ENCODE data around the gene OTOP1.
"Not testable (repeated sequence)": the region's sequence is repeated elsewhere in the genome, so short reads cannot be mapped to it uniquely, and the experiment has no call there.

Gene OTOP1, protein sequence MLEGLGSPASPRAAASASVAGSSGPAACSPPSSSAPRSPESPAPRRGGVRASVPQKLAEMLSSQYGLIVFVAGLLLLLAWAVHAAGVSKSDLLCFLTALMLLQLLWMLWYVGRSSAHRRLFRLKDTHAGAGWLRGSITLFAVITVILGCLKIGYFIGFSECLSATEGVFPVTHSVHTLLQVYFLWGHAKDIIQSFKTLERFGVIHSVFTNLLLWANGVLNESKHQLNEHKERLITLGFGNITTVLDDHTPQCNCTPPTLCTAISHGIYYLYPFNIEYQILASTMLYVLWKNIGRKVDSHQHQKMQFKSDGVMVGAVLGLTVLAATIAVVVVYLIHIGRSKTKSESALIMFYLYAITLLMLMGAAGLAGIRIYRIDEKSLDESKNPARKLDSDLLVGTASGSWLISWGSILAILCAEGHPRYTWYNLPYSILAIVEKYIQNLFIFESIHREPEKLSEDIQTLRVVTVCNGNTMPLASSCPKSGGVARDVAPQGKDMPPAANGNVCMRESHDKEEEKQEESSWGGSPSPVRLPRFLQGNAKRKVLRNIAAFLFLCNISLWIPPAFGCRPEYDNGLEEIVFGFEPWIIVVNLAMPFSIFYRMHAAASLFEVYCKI

DNA sequence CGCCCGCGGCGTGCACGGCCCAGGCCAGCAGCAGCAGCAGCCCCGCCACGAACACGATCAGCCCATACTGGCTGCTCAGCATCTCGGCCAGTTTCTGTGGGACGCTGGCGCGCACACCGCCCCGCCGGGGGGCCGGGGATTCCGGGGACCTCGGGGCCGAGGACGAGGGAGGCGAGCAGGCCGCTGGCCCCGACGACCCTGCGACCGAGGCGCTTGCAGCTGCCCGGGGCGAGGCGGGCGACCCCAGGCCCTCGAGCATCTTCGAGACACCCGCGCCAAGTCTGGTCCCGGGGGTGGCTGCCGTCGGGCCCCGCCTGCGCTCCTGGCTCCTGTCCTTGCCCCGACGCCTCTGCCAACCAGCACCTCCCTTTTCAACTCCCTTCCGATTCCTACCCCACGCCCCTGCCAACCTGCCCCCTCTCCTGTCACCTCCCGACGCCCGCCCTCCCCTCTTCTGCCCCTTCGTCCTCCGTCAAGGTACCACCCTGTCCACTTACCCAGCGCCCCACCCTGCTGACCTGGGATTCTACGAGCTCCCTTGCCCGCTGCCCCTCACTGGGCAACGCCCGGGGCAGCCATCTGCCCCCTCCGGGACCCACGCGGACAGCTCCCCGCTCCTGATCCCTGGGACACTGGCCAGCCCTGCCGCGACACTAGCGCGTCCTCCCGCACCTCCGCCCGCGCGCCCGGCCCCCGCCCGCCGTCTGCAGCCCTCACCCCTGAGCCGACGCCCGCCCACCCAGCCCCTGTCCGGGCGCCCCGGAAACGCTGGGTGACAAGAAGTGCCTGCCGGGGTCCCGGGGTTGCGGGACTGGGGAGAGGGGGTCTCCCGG lies at the start of gene OTOP1:
OTOP1 (minus strand) TSS at position 324 of the 833 bp plus-strand sequence; CDS start at position 259, 65 bp downstream.
- DNase-seq: no peak

DNA sequence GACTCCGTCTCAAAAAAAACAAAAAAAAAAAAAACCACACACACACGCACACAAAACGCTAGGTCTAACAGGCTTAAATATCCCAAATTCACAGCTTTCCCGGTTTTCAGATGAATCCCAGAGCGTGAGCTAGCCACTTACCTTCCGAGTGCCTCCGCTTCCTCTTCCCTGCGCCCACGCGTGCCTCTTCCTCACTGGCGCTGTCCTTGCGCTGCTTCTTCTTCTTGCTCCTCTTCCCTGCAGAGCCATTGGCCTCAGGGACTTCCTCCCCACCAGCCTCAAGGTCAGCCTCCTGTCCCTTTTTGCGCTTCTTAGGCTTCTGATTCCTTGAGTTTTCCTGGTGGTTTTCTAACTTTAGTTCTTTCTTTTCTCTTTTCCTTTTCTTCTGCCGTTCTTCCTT lies 47.5 kb upstream of the OTOP1 start:
- no peak for DNase-seq

DNA sequence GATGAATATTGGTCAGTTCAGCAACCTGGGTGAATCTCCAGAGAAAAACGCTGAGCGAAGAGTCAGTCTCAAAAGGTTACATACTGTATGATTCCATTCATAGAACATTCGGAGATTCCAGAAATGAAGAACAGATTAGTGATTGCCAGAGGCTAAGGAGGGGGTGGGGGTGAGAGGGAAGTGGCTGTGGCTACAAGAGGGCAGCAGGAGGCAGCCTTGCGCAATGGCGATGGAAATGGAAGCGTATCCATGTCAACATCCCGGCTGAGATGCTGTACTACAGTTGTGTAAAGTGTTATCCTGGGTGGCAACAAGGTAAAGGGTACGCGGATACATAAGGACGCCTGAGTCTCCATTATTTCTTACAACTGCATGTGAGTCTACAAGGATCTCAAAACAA lies 45.2 kb upstream of the OTOP1 start:
- no peak for DNase-seq

DNA sequence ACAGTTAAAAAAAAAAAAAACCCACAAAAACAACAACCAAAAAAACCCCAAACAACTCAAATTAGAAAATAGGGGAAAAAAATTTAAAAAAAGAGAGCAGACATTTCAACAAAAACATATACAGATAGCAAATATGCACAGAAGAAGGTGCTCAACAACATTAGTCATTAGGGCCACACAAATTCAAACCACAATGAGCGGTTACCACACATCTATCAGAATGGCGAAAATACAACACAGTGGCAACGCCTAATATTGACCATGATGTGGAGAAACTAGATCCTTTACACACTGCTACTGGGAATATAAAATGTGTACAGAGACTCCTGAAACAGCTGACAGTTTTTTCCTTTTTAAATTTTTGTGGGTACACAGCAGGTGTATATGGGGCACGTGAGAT lies 43.8 kb upstream of the OTOP1 start:
- no peak for DNase-seq

DNA sequence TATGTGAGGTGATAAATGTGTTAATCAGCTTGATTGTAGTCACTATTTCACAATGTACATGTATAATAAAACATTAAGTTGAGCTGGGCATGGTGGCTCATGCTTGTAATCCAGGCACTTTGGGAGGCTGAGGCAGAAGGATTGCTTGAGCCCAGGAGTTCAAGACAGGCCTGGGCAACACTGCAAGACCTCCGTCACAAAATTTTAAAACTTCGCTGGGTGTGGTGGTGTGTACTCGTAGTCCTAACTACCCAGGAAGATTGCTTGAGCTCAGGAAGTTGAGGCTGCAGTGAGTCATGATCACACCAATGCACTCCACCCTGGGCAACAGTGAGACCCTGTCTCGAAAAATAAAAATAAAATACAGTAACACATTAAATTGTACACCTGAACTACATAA lies 43.1 kb upstream of the OTOP1 start:
- DNase-seq: no peak

DNA sequence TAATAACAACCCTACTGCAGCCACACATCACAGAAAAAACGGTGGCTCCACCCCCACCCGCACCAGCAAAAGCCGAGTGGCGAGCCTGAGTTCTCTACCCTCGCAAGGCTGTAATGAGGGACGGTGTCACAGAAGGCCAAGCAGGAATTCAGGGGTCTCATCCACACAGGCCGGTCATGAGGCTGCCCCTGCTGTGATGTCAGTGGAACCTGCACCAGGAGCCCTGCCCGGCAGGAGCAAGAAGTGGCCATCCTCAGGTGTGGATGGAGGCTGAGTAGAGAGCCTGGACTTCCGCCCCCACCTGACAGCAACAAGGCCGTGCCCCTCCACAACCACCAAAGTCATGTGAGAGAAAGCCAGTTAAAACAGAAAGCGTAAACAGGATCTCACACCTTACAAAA lies 42.6 kb upstream of the OTOP1 start:
- no peak for DNase-seq

DNA sequence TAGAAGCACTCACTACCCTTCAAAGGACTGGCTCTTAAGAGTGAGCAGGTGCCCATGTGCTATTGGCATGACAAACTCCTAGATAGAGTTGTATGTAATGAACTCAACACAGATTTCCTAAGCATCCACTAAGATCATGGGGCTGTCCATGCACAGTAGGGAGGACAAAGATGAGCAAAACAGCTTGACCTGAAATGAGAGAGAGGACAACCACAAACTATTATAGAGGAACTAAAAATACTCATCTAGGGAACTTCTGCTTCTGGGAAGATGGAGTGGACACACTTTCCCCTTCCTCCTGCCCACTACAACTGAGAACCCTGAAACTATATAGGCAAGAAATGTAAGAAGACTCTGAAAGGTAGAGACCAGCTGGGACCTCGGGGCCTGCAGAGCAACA lies 42.0 kb upstream of the OTOP1 start:
- DNase-seq: no peak

DNA sequence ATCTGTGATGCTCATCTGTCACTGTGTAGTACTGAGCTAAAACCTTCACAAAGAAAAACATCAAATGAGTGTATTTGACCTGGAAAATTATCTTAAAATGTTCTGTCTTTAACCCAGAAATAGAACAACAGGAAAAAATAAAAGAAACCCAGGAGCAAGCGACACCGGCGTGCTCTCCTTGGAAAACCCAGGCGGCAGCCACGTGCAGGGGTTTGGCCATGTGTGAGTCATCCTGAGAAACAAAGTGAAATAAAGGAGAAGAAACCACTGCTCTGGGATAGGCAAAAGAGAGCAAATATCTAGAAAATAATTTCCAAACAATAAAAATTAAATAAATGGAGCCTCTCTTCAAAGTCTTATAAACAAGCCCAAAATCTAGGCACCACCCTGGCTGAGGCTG lies 41.3 kb upstream of the OTOP1 start:
- no peak for DNase-seq

DNA sequence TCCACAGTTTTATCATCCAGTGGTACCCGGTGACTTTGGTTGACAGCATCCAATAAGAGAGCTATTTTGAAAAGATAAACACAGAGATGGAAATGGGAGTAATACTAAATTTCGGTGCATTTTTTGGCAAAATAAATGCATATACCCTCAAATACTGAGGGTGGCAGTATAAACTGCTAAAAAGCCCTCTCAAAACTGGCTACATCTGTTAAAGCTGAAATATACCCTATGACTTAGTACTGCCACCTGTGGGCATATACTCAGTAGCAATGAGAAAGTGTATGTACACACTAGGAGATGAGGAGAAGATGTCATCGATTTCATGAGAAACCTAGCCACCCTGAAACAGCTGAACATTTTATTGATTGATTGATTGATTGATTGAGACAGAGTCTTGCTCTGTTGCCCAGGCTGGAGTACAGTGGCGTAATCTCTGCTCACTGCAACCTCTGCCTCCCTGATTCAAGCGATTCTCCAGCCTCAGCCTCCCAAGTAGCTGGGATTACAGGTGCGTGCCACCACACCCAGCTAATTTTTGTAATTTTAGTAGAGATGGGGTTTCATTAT lies 33.5 kb upstream of the OTOP1 start:
- DNase-seq: peak; percentile 40

DNA sequence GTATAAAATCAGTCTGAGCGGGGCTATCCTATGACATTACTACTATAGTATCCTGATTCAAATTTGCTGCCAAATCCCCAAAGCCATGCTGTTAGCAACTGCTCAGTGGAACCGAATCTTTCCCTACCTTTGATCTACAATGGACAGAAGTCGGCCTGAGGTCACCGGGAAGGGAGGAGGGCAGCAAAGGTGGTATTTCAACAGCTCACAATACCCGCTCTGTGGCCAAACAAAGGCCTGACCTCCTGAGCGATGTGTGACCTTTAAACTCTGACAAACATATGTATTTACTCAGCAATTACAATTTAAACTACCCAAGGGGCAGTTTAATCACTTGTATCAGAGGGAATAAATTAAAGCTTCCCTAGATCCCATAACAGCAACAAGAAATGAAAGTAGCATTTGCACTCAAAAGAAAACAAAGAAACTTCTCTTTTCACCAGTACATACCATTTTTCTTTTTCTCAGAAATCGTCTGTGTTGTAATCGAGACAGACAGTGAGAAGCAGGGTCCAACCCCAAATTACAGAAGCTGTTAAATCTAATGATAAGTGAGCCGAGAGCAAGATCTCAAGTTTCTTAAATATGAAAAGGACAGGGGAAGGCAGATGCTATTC lies 32.9 kb upstream of the OTOP1 start:
- DNase-seq: no peak

DNA sequence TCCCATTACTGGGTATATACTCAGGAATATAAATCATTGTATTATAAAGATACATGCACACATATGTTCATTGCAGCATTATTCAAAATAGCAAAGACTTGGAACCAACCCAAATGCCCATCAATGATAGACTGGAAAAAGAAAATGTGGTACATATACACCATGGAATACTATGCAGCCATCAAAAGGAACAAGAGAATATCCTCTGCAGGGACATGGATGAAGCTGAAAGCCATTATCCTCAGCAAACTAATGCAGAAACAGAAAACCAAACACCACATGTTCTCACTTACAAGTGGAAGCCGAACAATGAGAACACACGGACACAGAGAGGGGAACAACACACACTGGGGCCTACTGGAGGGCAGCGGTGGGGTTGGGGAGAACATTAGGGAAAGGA lies 31.0 kb upstream of the OTOP1 start:
- DNase-seq: not testable (repeated sequence)

DNA sequence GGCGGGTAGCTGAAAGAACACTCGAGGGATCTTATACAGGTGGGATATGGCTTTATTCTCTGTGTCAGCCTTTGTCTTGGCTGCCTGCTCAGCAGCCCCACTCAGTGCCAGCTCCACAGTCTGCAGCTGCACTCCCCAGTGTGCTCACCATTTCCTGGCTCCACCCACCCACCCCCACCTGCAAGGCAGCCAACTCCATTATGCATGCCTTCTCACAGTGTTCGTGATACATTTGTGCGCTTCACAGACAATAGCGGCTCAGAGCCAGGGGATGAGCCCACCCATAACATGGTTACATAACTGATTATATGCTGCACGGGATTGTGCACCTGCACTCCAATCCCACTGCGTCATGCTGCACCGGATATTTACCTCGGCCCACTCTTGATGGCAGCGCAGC lies 30.1 kb upstream of the OTOP1 start:
- no peak for DNase-seq

DNA sequence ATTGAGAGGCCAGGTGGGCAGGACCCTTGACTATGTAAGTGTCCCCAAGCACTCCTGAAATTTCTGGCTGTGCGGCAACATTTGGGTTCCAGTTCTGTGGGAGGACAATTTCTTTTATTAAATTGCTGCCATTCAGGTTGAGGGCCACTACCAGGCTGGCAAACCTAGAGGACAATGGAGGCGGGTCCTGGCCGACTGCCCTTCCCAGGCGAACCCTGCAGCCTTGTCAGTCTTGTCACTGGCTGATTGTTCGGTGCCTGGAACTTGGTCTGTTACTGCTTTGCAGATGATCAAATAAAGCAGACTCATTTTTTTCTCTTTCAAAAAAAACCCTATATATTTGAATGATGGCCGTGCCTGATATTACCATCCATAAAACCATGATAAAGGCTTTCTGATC lies 27.9 kb upstream of the OTOP1 start:
- no peak for DNase-seq

DNA sequence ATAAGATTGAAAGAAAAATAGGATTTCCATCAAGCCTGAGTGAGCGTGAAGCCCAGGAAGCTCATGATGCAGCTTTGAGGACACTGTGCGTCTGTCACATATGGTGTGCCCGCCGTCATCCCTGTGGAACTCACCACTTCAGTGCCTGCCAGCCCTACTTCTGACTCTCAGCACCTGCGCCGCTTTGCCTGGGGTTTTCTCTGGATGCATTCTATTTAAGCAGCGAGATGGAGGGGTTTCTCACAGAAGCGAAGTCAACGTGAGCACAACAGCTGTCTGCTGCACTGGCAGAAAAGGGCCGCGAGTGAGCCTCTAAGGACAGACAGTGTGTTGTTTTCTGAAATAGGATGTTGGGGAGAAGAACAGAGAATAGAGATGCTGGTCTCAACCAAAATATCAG lies 27.5 kb upstream of the OTOP1 start:
- DNase-seq: no peak

DNA sequence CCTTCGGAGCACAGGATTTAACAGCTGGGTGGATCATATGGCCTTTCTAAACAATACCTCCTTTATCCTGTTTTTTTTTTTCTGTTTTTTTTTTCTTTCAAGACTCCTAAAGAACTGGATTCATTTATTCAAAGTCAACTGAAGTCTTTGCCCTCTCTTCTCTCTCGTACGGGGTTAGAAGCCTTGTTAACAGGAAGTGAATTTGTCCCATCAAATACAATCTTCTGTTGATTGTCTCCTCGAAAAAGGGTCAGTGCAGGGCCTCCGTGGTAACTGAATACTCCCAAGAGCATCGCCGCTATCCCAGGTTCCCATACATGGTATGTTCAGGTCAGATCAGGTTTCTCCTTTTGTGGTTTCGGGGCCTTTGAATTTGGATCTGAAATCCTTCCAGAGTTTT lies 23.1 kb upstream of the OTOP1 start:
- DNase-seq: no peak

DNA sequence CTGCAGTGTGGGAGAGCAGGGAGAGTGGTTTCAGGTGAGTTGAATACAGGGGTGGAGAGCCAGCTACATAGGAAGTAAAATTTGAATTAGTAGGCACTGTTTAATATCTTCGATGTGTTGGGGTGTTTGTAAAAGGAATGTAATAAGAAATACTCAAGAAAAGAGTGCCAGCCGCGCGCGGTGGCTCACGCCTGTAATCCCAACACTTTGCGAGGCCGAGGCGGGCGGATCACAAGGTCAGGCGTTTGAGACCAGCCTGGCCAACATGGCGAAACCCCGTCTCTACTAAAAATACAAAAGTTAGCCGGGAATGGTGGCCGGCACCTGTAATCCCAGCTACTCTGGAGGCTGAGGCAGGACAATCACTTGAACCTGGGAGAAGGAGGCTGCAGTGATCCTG lies 22.6 kb upstream of the OTOP1 start:
- DNase-seq: not testable (repeated sequence)

DNA sequence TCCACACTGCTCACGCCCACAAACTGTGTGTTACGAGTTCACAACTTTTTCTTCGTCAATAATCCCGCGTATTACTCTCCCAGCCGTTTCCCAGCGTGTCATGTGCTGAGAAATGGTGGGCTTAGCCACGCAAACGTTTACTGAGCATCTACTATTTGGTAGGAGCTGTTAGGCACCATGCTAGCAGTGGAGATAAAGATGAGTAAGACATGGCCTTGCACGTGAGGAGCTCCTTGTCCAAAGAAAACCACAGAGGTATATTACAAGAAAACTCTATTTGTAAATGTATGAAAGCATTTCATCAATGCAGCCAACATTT lies 22.1 kb upstream of the OTOP1 start:
- DNase-seq: no peak

DNA sequence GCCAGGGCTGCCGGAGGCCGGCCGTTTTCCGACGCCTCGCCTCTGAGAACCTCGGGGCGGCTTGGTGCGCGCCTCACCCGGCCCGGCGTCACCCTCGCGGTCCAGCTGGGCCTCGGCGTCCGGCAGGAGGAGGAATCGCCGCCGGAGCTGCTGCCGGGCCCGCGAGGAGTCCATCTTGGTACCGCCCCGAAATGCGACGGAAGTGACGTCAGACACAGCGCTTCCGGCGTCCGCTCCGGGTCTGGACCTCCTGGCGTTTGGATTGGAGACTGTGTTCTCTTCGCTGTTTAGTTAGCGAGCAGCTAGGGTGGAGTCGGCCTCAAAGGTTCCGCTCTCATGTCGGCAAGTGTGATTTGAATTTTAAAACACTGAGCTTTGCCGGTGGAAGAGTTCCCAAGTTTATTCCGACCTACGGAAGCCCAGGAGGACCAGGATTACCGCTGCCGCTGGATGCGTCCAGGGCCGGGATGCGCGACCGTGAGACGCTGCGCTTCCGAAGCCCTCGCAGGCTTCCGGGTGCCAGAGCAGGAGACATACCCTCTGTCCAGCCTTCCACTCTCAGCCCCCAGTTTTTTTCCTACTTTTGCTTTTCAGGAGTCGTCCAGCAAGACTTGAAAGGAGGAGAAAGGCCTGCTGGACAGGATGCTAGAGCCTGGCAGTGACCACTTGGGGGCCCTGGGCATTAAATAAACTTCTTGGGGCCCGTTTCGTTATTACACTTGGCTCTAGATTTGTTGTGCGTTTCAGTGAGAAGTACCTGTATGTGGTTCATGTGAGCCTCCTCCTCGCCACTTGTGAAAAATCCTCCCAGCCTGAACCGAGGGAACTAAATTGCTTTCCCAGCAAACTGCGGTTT lies 21.5 kb upstream of the OTOP1 start, which contains the start of gene TMEM128:
TMEM128 (minus strand) TSS at position 195 of the 856 bp plus-strand sequence; CDS start at position 174, 21 bp downstream.
- DNase-seq: peak; percentile 89

DNA sequence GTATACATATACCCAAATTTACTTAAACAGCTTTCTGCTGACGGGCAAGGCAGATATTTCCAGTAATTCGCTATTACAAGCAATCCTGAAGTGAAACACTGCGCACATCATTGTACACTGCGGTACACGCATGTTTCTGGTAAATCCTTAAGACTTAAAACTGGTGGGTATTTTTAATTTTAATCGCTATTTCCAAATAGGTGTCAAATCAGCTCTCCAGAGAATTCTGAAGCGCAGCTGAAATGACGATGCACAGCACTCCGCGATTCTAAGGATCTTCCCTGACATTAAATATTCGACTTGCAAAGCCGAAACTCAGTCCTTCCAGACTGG lies 20.9 kb upstream of the OTOP1 start:
- no peak for DNase-seq

DNA sequence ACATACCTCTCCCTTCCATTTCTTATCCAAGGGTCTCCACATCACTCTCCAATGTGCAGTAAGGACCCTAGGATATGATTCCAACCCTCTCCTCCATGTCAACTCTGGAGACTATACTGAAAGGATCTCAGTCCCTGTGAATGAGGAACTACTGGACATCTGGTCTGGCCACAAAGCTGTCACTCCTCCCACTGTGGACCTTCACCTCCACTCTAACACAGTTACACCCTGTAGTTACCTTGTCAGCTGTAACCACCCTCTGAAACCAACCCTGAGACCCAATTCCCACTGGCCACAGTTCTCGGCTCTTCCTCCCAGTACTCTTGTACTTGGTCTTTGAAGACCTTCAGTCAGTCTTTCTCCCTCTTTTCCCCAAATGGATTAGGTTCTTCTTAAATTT lies 18.4 kb upstream of the OTOP1 start:
- DNase-seq: no peak

DNA sequence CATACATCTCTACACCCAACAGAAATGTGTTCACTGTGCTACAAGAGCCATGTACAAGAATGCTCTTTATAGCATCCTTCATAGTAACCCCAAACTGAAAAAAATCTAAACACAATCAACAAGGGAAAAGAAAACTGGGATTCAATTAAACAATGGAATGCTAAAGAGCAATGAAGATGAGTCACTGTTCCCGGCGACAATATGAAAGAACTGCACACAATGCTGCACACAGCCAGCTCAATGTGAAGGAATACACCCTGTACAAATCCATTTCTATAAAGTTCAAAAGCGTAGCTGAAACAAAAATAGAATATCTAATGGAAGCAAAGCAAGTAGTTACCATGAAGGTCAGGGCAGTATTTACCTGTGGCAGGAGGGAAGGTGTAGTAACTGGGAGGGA lies 12.8 kb upstream of the OTOP1 start:
- DNase-seq: not testable (repeated sequence)

DNA sequence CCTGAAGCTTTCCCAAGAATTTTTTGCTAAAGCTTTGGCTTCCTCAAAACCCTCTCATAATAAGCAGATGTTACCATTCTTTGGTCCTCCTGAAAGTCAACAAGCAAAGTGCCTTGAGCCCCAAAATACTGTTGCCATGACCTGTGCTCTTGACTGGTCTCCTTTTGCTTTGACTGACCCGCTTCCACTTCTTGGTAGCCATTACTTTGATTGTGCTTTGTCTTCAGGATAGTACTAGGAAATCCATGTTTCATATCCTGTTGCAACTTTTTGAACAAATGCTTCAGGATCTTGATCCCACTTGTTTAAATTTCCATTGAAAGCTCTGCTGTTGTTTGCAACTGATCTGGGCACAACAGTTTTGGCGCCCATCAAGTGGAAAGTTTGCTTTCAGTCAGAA lies 6.9 kb upstream of the OTOP1 start:
- DNase-seq: no peak
